GM23248 (cell line): ENCODE data around the gene CHDH.

ENCODE experiments used
- EZH2 ChIP-seq: fragments of 200-600 bp; sonication (generic); IDR thresholded peaks from 2 replicates; pipeline ENCODE4 v1.6.1; 2018; ENCODE audit warnings: antibody characterized with exemption, mild to moderate bottlenecking; ENCODE audit not compliant: insufficient read depth, poor library complexity, severe bottlenecking
- EZH2phosphoT487 ChIP-seq: fragments of 200-600 bp; sonication (generic); IDR thresholded peaks from 2 replicates; pipeline ENCODE4 v1.6.1; 2018; ENCODE audit warnings: antibody characterized with exemption, moderate library complexity, mild to moderate bottlenecking, low read depth; ENCODE audit not compliant: insufficient read depth

GRCh38 chr3:53807117-53807810 is 39.0 kb downstream of the CHDH start:
- no peak for TF ChIP-seq EZH2
- no peak for TF ChIP-seq EZH2phosphoT487
